H1 (cell line): ENCODE measurements around the gene GPR31. TPM values are rescaled to one million over a fixed set of nuclear protein-coding genes. Genes with fewer than 3 reads are reported as not detected.

Experiments used
- CTCF ChIA-PET: fragments of 300-600 bp; sonication (Branson Sonifier 250); formaldehyde crosslinking; loops from one replicate; lab custom pipeline; 2021; ENCODE audit not compliant: partially characterized antibody; lab: Charles Lee
- POLR2A ChIA-PET: fragments of 300-600 bp; sonication (Branson Sonifier 250); formaldehyde crosslinking; loops from one replicate; lab custom pipeline; 2021; ENCODE audit warnings: inconsistent platforms; ENCODE audit not compliant: partially characterized antibody; lab: Charles Lee
- DNase-seq, 2 experiments: peaks; one replicate each; pipeline versions ENCODE4 v3.0.0 to v3.0.0-alpha.2; 2010 to 2022; ENCODE audit warnings: low spot score in 2 of 2, low read depth in 1 of 2, mixed read lengths in 1 of 2
- FAIRE-seq: peaks from 2 replicates; lab custom pipeline; 2011; peaks lifted over from hg19 to GRCh38; lab: Jason Lieb, UNC
- H2AFZ ChIP-seq: 2 replicates; pipeline ENCODE4 v1.8.1; 2012; ENCODE audit warnings: low read length, inconsistent platforms
- H2AK5ac ChIP-seq: 2 replicates; pipeline ENCODE4 v1.6.1; 2013; ENCODE audit warnings: low read depth, low read length
- H2BK120ac ChIP-seq: replicated peaks from 2 replicates; pipeline ENCODE3; 2013; ENCODE audit warnings: low read depth, low read length, inconsistent platforms
- H2BK12ac ChIP-seq: 2 replicates; pipeline ENCODE4 v1.6.1; 2013; ENCODE audit warnings: low read depth, low read length
- H2BK15ac ChIP-seq: 2 replicates; pipeline ENCODE4 v1.6.1; 2013; ENCODE audit warnings: low read length
- H2BK20ac ChIP-seq: 2 replicates; pipeline ENCODE4 v1.6.1; 2013; ENCODE audit warnings: low read length
- H2BK5ac ChIP-seq: 2 replicates; pipeline ENCODE4 v1.6.1; 2013; ENCODE audit warnings: low read depth, low read length
- H3K14ac ChIP-seq: 2 replicates; pipeline ENCODE4 v1.6.1; 2013; ENCODE audit warnings: inconsistent platforms; ENCODE audit not compliant: insufficient read length
- H3K18ac ChIP-seq: 2 replicates; pipeline ENCODE4 v1.6.1; 2013; ENCODE audit warnings: low read length; ENCODE audit errors: extremely low read depth
- H3K23ac ChIP-seq: 2 replicates; pipeline ENCODE4 v1.6.1; 2013; ENCODE audit warnings: inconsistent platforms; ENCODE audit not compliant: insufficient read length
- H3K23me2 ChIP-seq: 2 replicates; pipeline ENCODE4 v1.6.1; 2013; ENCODE audit warnings: low read depth, low read length
- H3K27ac ChIP-seq: 2 replicates; pipeline ENCODE4 v1.6.1; 2011; ENCODE audit warnings: low read depth, low read length, inconsistent platforms
- H3K27me3 ChIP-seq, 4 experiments: replicated peaks in 1 of 4; 1 replicate in 1 of 4; 2 replicates in 3 of 4; pipeline versions ENCODE4 v1.6.1 to v1.8.1; 2011 to 2013; ENCODE audit warnings: low read length in 3 of 4, mild to moderate bottlenecking in 3 of 4, inconsistent platforms in 2 of 4, mixed read lengths in 2 of 4, moderate library complexity in 1 of 4; ENCODE audit not compliant: control insufficient read depth in 3 of 4, insufficient read depth in 3 of 4; ENCODE audit errors: extremely low read depth in 1 of 4
- H3K36me3 ChIP-seq, 4 experiments: 2 replicates each; pipeline versions ENCODE4 v1.6.1 to v1.8.1; 2011 to 2013; ENCODE audit warnings: mild to moderate bottlenecking in 4 of 4, low read length in 3 of 4, moderate library complexity in 2 of 4, control low read depth in 1 of 4, inconsistent platforms in 1 of 4; ENCODE audit not compliant: insufficient read depth in 4 of 4, control insufficient read depth in 2 of 4
- H3K4ac ChIP-seq: replicated peaks from 2 replicates; pipeline ENCODE3; 2013; ENCODE audit warnings: low read length, low read depth, mixed read lengths, inconsistent platforms; ENCODE audit not compliant: insufficient read length
- H3K4me1 ChIP-seq, 4 experiments: replicated peaks in 1 of 4; 1 replicate in 1 of 4; 2 replicates in 3 of 4; pipeline versions ENCODE4 v1.6.1 to v1.8.1; 2011 to 2013; ENCODE audit warnings: low read length in 3 of 4, inconsistent platforms in 2 of 4, mixed read lengths in 1 of 4; ENCODE audit not compliant: insufficient read depth in 4 of 4, control insufficient read depth in 3 of 4
- H3K4me2 ChIP-seq, 2 experiments: 2 replicates each; pipeline versions ENCODE4 v1.6.1 to v1.8.1; 2011 to 2013; ENCODE audit warnings: low read depth in 2 of 2, low read length in 2 of 2, control low read depth in 1 of 2, inconsistent platforms in 1 of 2, mild to moderate bottlenecking in 1 of 2; ENCODE audit not compliant: insufficient read depth in 1 of 2
- H3K4me3 ChIP-seq, 4 experiments: fragments of 200-600, 300-600 bp in 1 of 4; sonication (generic), shearing (Covaris generic), sonication (Bioruptor Twin) in 1 of 4; 2 replicates each; pipeline versions ENCODE4 v1.5.1 to v1.8.1; 2011 to 2016; ENCODE audit warnings: low read length in 4 of 4, low read depth in 3 of 4, control low read depth in 2 of 4, inconsistent platforms in 2 of 4, mild to moderate bottlenecking in 2 of 4, mixed read lengths in 1 of 4, moderate library complexity in 1 of 4; ENCODE audit not compliant: insufficient read depth in 2 of 4; ENCODE audit errors: extremely low read depth in 1 of 4
- H3K56ac ChIP-seq: replicated peaks from 2 replicates; pipeline ENCODE3; 2013; ENCODE audit warnings: low read depth, mild to moderate bottlenecking, mixed read lengths, low read length, inconsistent platforms; ENCODE audit not compliant: insufficient read length
- H3K79me1 ChIP-seq: 2 replicates; pipeline ENCODE4 v1.6.1; 2013; ENCODE audit warnings: low read depth, low read length, control low read depth
- H3K79me2 ChIP-seq, 2 experiments: 2 replicates each; pipeline versions ENCODE4 v1.6.1 to v1.8.1; 2012 to 2013; ENCODE audit warnings: low read length in 2 of 2, mild to moderate bottlenecking in 2 of 2, inconsistent platforms in 1 of 2; ENCODE audit not compliant: insufficient read depth in 2 of 2, control insufficient read depth in 1 of 2
- H3K9ac ChIP-seq, 4 experiments: replicated peaks in 1 of 4; 1 replicate in 1 of 4; 2 replicates in 3 of 4; pipeline versions ENCODE4 v1.6.1 to v1.8.1; 2011 to 2013; ENCODE audit warnings: low read depth in 3 of 4, low read length in 3 of 4, control low read depth in 2 of 4, mild to moderate bottlenecking in 2 of 4, moderate library complexity in 2 of 4, inconsistent platforms in 1 of 4; ENCODE audit errors: extremely low read depth in 1 of 4
- H3K9me3 ChIP-seq, 2 experiments: 2 replicates each; pipeline versions ENCODE4 v1.6.1 to v1.8.1; 2012 to 2013; ENCODE audit warnings: mild to moderate bottlenecking in 2 of 2, moderate library complexity in 2 of 2, control low read depth in 1 of 2, inconsistent platforms in 1 of 2, low read depth in 1 of 2, low read length in 1 of 2, mixed read lengths in 1 of 2; ENCODE audit not compliant: insufficient read depth in 2 of 2
- H4K20me1 ChIP-seq, 2 experiments: replicated peaks in 1 of 2; 2 replicates each; pipeline versions ENCODE3 to v1.8.1; 2011 to 2013; ENCODE audit warnings: inconsistent platforms in 2 of 2, low read length in 2 of 2, mild to moderate bottlenecking in 1 of 2; ENCODE audit not compliant: insufficient read depth in 2 of 2, control insufficient read depth in 1 of 2
- H4K5ac ChIP-seq: 2 replicates; pipeline ENCODE4 v1.6.1; 2013; ENCODE audit warnings: low read length, low read depth, mixed read lengths, inconsistent platforms; ENCODE audit not compliant: insufficient read length
- H4K8ac ChIP-seq: 2 replicates; pipeline ENCODE4 v1.8.0; 2013; ENCODE audit warnings: mild to moderate bottlenecking, moderate library complexity, low read length, inconsistent platforms; ENCODE audit not compliant: insufficient read depth; ENCODE audit errors: extremely low read depth
- H4K91ac ChIP-seq: replicated peaks from 2 replicates; pipeline ENCODE3; 2013; ENCODE audit warnings: low read length, mixed read lengths, inconsistent platforms; ENCODE audit not compliant: insufficient read length
- BACH1 ChIP-seq: IDR thresholded peaks from 2 replicates; pipeline ENCODE4 v1.6.1; 2012; ENCODE audit warnings: low read length, improper control_type of control experiment
- CBX8 ChIP-seq: fragments of 300-800, 300-1000 bp; sonication (generic); IDR thresholded peaks from 2 replicates; pipeline ENCODE4 v1.7.1; 2016; ENCODE audit warnings: low read depth, low read length, borderline replicate concordance
- RFX5 ChIP-seq: IDR thresholded peaks from 2 replicates; pipeline ENCODE4 v1.6.1; 2011; ENCODE audit warnings: low read depth, low read length, improper control_type of control experiment, borderline replicate concordance
- SP4 ChIP-seq: IDR thresholded peaks from 2 replicates; pipeline ENCODE4 v1.6.1; 2012; ENCODE audit warnings: low read length, inconsistent platforms
- ZNF274 ChIP-seq: IDR thresholded peaks from 2 replicates; pipeline ENCODE4 v1.7.0; 2012; ENCODE audit warnings: low read length, borderline replicate concordance; ENCODE audit errors: extremely low read depth
- WGBS, 2 experiments: shearing (Covaris generic) in 1 of 2; methylation state at CpG; one replicate each; pipeline versions ENCODE4 v1.1.6 to v1.1.7; 2013 to 2015; ENCODE audit warnings: low lambda C conversion rate in 2 of 2, mixed read lengths in 2 of 2, inconsistent platforms in 1 of 2, low coverage in 1 of 2, missing lambda C conversion rate in 1 of 2; ENCODE audit not compliant: insufficient replicate concordance in 2 of 2, insufficient coverage in 1 of 2, insufficient read length in 1 of 2; ENCODE audit errors: extremely low coverage in 1 of 2, missing lambda C conversion rate in 1 of 2; 5-methylcytosine and 5-hydroxymethylcytosine counted together
- polyA plus RNA-seq, 7 experiments: library from polyadenylated mRNA; depleted of rRNA in 3 of 7; stranded (reverse) in 5 of 7; unstranded in 2 of 7; fragments of >200 nt in 5 of 7; fragments of 200-250 nt in 2 of 7; gene quantifications; 1 replicate in 5 of 7; 2 replicates in 1 of 7; 4 replicates in 1 of 7; pipeline versions ENCODE4 v1.2.1 to v1.2.3, GENCODE V29; 2011 to 2013; ENCODE audit warnings: missing spikeins in 2 of 7, mixed read lengths in 2 of 7
- total RNA-seq: library from RNA; stranded (reverse); fragmentation: NEBNext Ultra II Directional; extraction: Animal tissue kit (Norgen Biotek cat#: 25700); gene quantifications from 2 replicates; pipeline ENCODE4 v1.2.1, GENCODE V29; 2021

Gene GPR31
- total and polyA plus RNA-seq, 2 of the 8 experiments (the other 6 are each of a cell fraction or from before 2014, with no cell fraction given): not detected

DNA sequence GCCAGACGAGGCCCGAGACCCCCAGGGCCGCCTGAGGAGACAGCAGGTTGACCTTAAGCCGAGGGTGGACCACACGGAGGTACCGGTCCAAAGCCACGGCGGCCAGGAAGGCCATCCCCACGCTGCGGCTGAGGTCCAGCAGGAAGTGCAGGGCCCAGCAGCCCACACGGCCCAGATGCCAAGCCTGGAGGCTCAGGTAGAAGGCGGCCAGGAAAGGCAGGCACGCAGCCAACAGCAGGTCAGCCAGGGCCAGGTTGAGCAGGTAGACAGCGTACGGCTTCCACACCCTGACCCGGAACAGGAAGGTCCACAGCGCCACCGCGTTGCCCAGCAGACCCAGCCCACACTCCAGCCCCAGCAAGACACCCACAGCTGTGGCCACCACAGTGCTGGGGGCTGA lies 366 bp downstream of the GPR31 start:
- no peaks in the 10 kb centered on the region for H4K20me1 ChIP-seq
- peak overlapping the region; percentile 61; the same call in 1 of the 2 replicates for H2BK15ac ChIP-seq
- FAIRE-seq (no peak), DNase-seq (no peak)
- no peak overlapping the region for H2BK120ac ChIP-seq
- H3K27me3 ChIP-seq: no peaks in the 10 kb centered on the region; a peak in 1 of 7 replicates
- H3K36me3 ChIP-seq: no peaks in the 10 kb centered on the region
- H3K79me1 ChIP-seq: no peaks in the 10 kb centered on the region
- H3K79me2 ChIP-seq: no peaks in the 10 kb centered on the region
- H4K91ac ChIP-seq: peak overlapping the region; percentile 79
- H3K4ac ChIP-seq: no peak overlapping the region
- no peak overlapping the region; the same call in 1 of the 2 replicates for H4K8ac ChIP-seq
- H4K5ac ChIP-seq: no peak overlapping the region
- H3K23ac ChIP-seq: no peak overlapping the region
- H2BK5ac ChIP-seq: peak overlapping the region; percentile 64; the same call in 1 of the 2 replicates
- H3K27ac ChIP-seq: no peak overlapping the region
- no peak overlapping the region for H3K4me2 ChIP-seq
- H2AFZ ChIP-seq: no peak overlapping the region
- H3K9ac ChIP-seq: no peak overlapping the region
- no peak overlapping the region for H3K14ac ChIP-seq
- no peak overlapping the region for H3K4me3 ChIP-seq
- ChIA-PET POLR2A (no interaction called here), CTCF (no interaction called here)
- H3K23me2 ChIP-seq: no peaks in the 10 kb centered on the region
- WGBS, 2 experiments: 91% methylated on average over 11 of the region's 19 CpGs; no CpG with 5 or more reads in 1 of the 2 experiments
- TF ChIP-seq RFX5 (no peak), CBX8 (no peak), ZNF274 (no peak), SP4 (no peak), BACH1 (no peak)
- TF ChIP-seq, all 59 proteins: peak for 0
- Histone ChIP-seq H2BK20ac (peak overlapping the region; percentile 51), H3K9me3 (no peaks in the 10 kb centered on the region; a peak in 1 of 4 replicates), H2AK5ac (peak overlapping the region; percentile 89; the same call in 1 of the 2 replicates), H3K56ac (no peak overlapping the region), H3K4me1 (peaks cover 0 to 7% (median 3%) of the 10 kb centered on the region in 4 experiments; a peak in 6 of 7 replicates), H2BK12ac (peak overlapping the region; percentile 94; the same call in 1 of the 2 replicates), H3K18ac (no peak overlapping the region)
